K562 (cell line): ENCODE results near the gene TDRD12. TPM values are rescaled to one million over a fixed set of nuclear protein-coding genes. Genes with fewer than 3 reads are reported as not detected.

Experiments used
- ATAC-seq: fragments of 200-7000 bp; cut with Tn5 transposase; 3 replicates; pipeline ENCODE4 v1.9.1; 2020; ENCODE audit warnings: moderate library complexity
- BruUV-seq: library from RNA; stranded (reverse); fragments of 400-500 nt; replicated peaks from 2 replicates; lab custom pipeline; 2021; lab: Mats Ljungman, UMichigan
- CTCF ChIA-PET: fragments of 300-600 bp; formaldehyde crosslinking; extraction: SDS; loops from one replicate; lab custom pipeline; 2021; ENCODE audit warnings: low intra/inter-chr PET ratio; lab: Yijun Ruan, JAX
- POLR2A ChIA-PET: fragments of 300-600, 350-650 bp; sonication (Branson Sonifier 250); formaldehyde crosslinking; extraction: SDS; loops from one replicate; lab custom pipeline; 2021; ENCODE audit warnings: antibody characterized with exemption, inconsistent platforms; lab: Yijun Ruan, JAX
- DNase-seq, 4 experiments: peaks; one replicate each; pipeline versions ENCODE4 v3.0.0 to v3.0.0-alpha.2; 2011 to 2018; ENCODE audit warnings: low spot score in 3 of 4, mixed read lengths in 3 of 4; ENCODE audit errors: extremely low read depth in 1 of 4
- FAIRE-seq: peaks from 2 replicates; lab custom pipeline; 2011; peaks lifted over from hg19 to GRCh38; lab: Jason Lieb, UNC
- H2AFZ ChIP-seq: 2 replicates; pipeline ENCODE4 v1.6.0; 2011; ENCODE audit warnings: low read depth, low read length, control low read depth, inconsistent platforms
- H3K27ac ChIP-seq: fragments of 200-600 bp; 3 replicates; pipeline ENCODE4 v1.8.0; 2011; ENCODE audit warnings: low read depth, mild to moderate bottlenecking, control low read depth, inconsistent platforms, low read length, moderate library complexity, mixed read lengths; ENCODE audit errors: extremely low read depth
- H3K27me3 ChIP-seq, 2 experiments: fragments of 300-600 bp in 1 of 2; 2 replicates in 1 of 2; 3 replicates in 1 of 2; pipeline versions ENCODE4 v1.6.0 to v1.8.0; 2011; ENCODE audit warnings: inconsistent platforms in 2 of 2, low read length in 2 of 2, mild to moderate bottlenecking in 1 of 2, mixed read lengths in 1 of 2, moderate library complexity in 1 of 2; ENCODE audit not compliant: control insufficient read depth in 2 of 2, insufficient read depth in 2 of 2
- H3K36me3 ChIP-seq: fragments of 300-600 bp; 3 replicates; pipeline ENCODE4 v1.8.0; 2011; ENCODE audit warnings: mild to moderate bottlenecking, low read length, inconsistent platforms; ENCODE audit not compliant: control insufficient read depth, insufficient read depth
- H3K4me1 ChIP-seq, 2 experiments: fragments of 200-600 bp in 1 of 2; replicated peaks in 1 of 2; 2 replicates in 1 of 2; 3 replicates in 1 of 2; pipeline versions ENCODE4 v1.5.1 to v1.8.0; 2011; ENCODE audit warnings: inconsistent platforms in 2 of 2, low read length in 2 of 2, mild to moderate bottlenecking in 1 of 2, mixed read lengths in 1 of 2, moderate library complexity in 1 of 2; ENCODE audit not compliant: control insufficient read depth in 2 of 2, insufficient read depth in 2 of 2
- H3K4me2 ChIP-seq: 2 replicates; pipeline ENCODE4 v1.6.1; 2011; ENCODE audit warnings: low read length, control low read depth, inconsistent platforms, mixed read lengths; ENCODE audit not compliant: insufficient read depth
- H3K4me3 ChIP-seq: fragments of 200-600 bp; sonication (generic), shearing (Covaris generic); 2 replicates; pipeline ENCODE4 v1.5.1; 2016; ENCODE audit warnings: control low read depth, inconsistent platforms
- H3K79me2 ChIP-seq: fragments of 200-600 bp; 3 replicates; pipeline ENCODE4 v1.8.0; 2011; ENCODE audit warnings: low read length, inconsistent platforms; ENCODE audit not compliant: control insufficient read depth, insufficient read depth
- H3K9ac ChIP-seq, 2 experiments: 2 replicates each; pipeline versions ENCODE4 v1.6.0 to v1.6.1; 2011; ENCODE audit warnings: low read depth in 2 of 2, low read length in 2 of 2, control low read depth in 1 of 2, inconsistent platforms in 1 of 2, mild to moderate bottlenecking in 1 of 2, mixed read lengths in 1 of 2; ENCODE audit not compliant: insufficient read depth in 1 of 2
- H3K9me1 ChIP-seq: one replicate; pipeline ENCODE4 v1.6.0; 2011; ENCODE audit warnings: inconsistent platforms, mild to moderate bottlenecking, low read length, moderate library complexity; ENCODE audit not compliant: control insufficient read depth, insufficient read depth
- H3K9me3 ChIP-seq: replicated peaks from 2 replicates; pipeline ENCODE4 v1.5.1; 2011; ENCODE audit warnings: low read depth, low read length, inconsistent platforms; ENCODE audit not compliant: control insufficient read depth, insufficient read depth
- H4K20me1 ChIP-seq: replicated peaks from 2 replicates; pipeline ENCODE4 v1.6.1; 2011; ENCODE audit warnings: low read length, inconsistent platforms, mixed read lengths; ENCODE audit not compliant: control insufficient read depth, insufficient read depth
- CBX2 ChIP-seq: fragments of 200-600 bp; sonication (generic); IDR thresholded peaks from one replicate; pipeline ENCODE4 v1.6.1; 2012; ENCODE audit warnings: mild to moderate bottlenecking, low read length, inconsistent platforms; ENCODE audit not compliant: insufficient read depth, poor library complexity, severe bottlenecking
- CTBP1 ChIP-seq: fragments of 450-650 bp; IDR thresholded peaks from 2 replicates; pipeline ENCODE4 v1.6.1; 2016; ENCODE audit warnings: borderline replicate concordance
- FUS ChIP-seq: fragments of 200-400 bp; formaldehyde crosslinking; optimal IDR thresholded peaks from 2 replicates; pipeline ENCODE3; 2017; ENCODE audit warnings: low read depth, low read length
- MECOM ChIP-seq: fragments of 250-450 bp; sonication (Bioruptor Pico); IDR thresholded peaks from 2 replicates; pipeline ENCODE4 v1.8.0; 2022; ENCODE audit warnings: inconsistent platforms
- MTA2 ChIP-seq: fragments of 450-650 bp; IDR thresholded peaks from 2 replicates; pipeline ENCODE4 v1.6.1; 2016; ENCODE audit warnings: low read depth
- STAT5A ChIP-seq: IDR thresholded peaks from 2 replicates; pipeline ENCODE4 v1.6.1; 2012; ENCODE audit warnings: low read length, inconsistent platforms, borderline replicate concordance
- XRCC3 ChIP-seq: fragments of 450-650 bp; IDR thresholded peaks from 2 replicates; pipeline ENCODE4 v1.6.1; 2017; ENCODE audit warnings: mild to moderate bottlenecking, moderate library complexity
- ZBTB2 ChIP-seq: fragments of 450-650 bp; IDR thresholded peaks from 2 replicates; pipeline ENCODE4 v1.6.1; 2016; ENCODE audit warnings: antibody characterized with exemption
- ZKSCAN1 ChIP-seq: fragments of 150-350 bp; IDR thresholded peaks from 2 replicates; pipeline ENCODE4 v1.6.1; 2016; ENCODE audit warnings: low read depth, low read length
- ZNF263 ChIP-seq: sonication (generic); formaldehyde crosslinking; IDR thresholded peaks from 2 replicates; pipeline ENCODE4 v1.8.0; 2022; ENCODE audit warnings: mild to moderate bottlenecking, missing genetic modification reagents, borderline replicate concordance
- ZNF444 ChIP-seq: fragments of 250-450 bp; sonication (Bioruptor Pico); IDR thresholded peaks from 2 replicates; pipeline ENCODE4 v1.4.0; 2020; ENCODE audit warnings: mild to moderate bottlenecking, moderate library complexity
- ZNF57 ChIP-seq: fragments of 450-650 bp; formaldehyde crosslinking; IDR thresholded peaks from 2 replicates; pipeline ENCODE4 v1.4.0; 2020; ENCODE audit warnings: mild to moderate bottlenecking, moderate library complexity
- WGBS: fragments of 100-300 bp; shearing (Covaris generic); methylation state at CpG from one replicate; pipeline ENCODE4 v1.1.6; 2016; ENCODE audit warnings: low coverage, mixed read lengths; ENCODE audit not compliant: insufficient coverage; ENCODE audit errors: missing lambda C conversion rate; 5-methylcytosine and 5-hydroxymethylcytosine counted together
- in situ Hi-C: fragments of 300-500 bp; cut with MboI; formaldehyde crosslinking; loops from 4 replicates; pipeline ENCODE4 v1.15.0; 2018; ENCODE audit warnings: inconsistent platforms, mixed read lengths
- intact Hi-C: fragments of 100-400 bp; cut with micrococcal nuclease; formaldehyde crosslinking; loops from 2 replicates; pipeline ENCODE4 v1.14.2; 2022
- polyA plus RNA-seq, 8 experiments: library from polyadenylated mRNA; depleted of rRNA in 4 of 8; stranded (reverse) in 5 of 8; unstranded in 3 of 8; fragments of >200 nt; fragmentation: Nextera tagmentation in 2 of 8; fragmentation: Illumina TruSeq in 1 of 8; extraction: Ambion mirVana in 2 of 8; extraction: Trizol in 1 of 8; gene quantifications; 2 replicates each; pipeline versions ENCODE4 v1.2.1 to v1.2.3, GENCODE V29; 2011 to 2014; ENCODE audit warnings: inconsistent platforms in 1 of 8, missing spikeins in 1 of 8
- total RNA-seq, 7 experiments: library from RNA; depleted of rRNA in 6 of 7; stranded (reverse); fragments of >200 nt in 6 of 7; fragmentation: Illumina TruSeq in 2 of 7; extraction: Trizol in 2 of 7; gene quantifications; 2 replicates each; pipeline versions ENCODE4 v1.2.1 to v1.2.3, GENCODE V29; 2011 to 2021; ENCODE audit warnings: low replicate concordance in 1 of 7

TDRD12 gene
- total and polyA plus RNA-seq, 9 of the 15 experiments (the other 6 are each of a cell fraction or from before 2014, with no cell fraction given) = 0.03 TPM; not detected in 8

- no peak for TF ChIP-seq MECOM (CRISPR knock-in tag)
- TF ChIP-seq ZNF57 (CRISPR knock-in tag) = no peak
- TF ChIP-seq ZNF444 (CRISPR knock-in tag) = no peak
Measured at GRCh38 chr19:32810452-32810851, 90.9 kb downstream of the TDRD12 start (continued).

GRCh38 chr19:32811151-32811550 lies 91.6 kb downstream of the TDRD12 start:
- Histone ChIP-seq H4K20me1 (no peaks in the 10 kb centered on the region; the same call in 1 of the 2 replicates), H3K4me1 (no peaks in the 10 kb centered on the region)
- WGBS = 1% methylated on average over 11 of the region's 11 CpGs
- TF ChIP-seq XRCC3 = no peak
- no peak for TF ChIP-seq STAT5A
- TF ChIP-seq ZBTB2 = no peak
- TF ChIP-seq MTA2 = no peak
- TF ChIP-seq FUS = no peak
- no peak for TF ChIP-seq CTBP1
- no peak for TF ChIP-seq ZNF263 (CRISPR knock-in tag)
- no peak for TF ChIP-seq CBX2
- no peak for TF ChIP-seq ZKSCAN1
- TF ChIP-seq, all 486 proteins: peak for 0
- no TSS peak for BruUV-seq
- ChIA-PET POLR2A (no interaction called here), CTCF (no interaction called here)
- Histone ChIP-seq H3K79me2 (no peaks in the 10 kb centered on the region), H3K36me3 (no peaks in the 10 kb centered on the region), H3K27me3 (peaks cover 29 to 44% of the 10 kb centered on the region in 2 experiments), H3K4me3 (no peak overlapping the region), H3K27ac (no peak overlapping the region), H3K9ac (no peak overlapping the region), H3K9me1 (no peaks in the 10 kb centered on the region), H3K9me3 (no peaks in the 10 kb centered on the region), H2AFZ (no peak overlapping the region), H3K4me2 (no peak overlapping the region)
- FAIRE-seq (no peak), ATAC-seq (no peak), DNase-seq (no peak)
- in situ Hi-C loops (no loop called here), intact Hi-C loops (no loop called here)
